Hepatocyte (in vitro differentiated cells): ENCODE data around the gene PHF3. TPM values are rescaled to one million over a fixed set of nuclear protein-coding genes. Genes with fewer than 3 reads are reported as not detected.

ENCODE experiments used
- DNase-seq: peaks from one replicate; pipeline ENCODE4 v3.0.0-alpha.2; 2016; ENCODE audit warnings: low spot score
- H2AFZ ChIP-seq: fragments of 200-600 bp; sonication (generic); 2 replicates; pipeline ENCODE4 v1.6.0; 2016; ENCODE audit warnings: antibody characterized with exemption, mild to moderate bottlenecking
- H3K27ac ChIP-seq: fragments of 200-600 bp; sonication (generic); 2 replicates; pipeline ENCODE4 v1.5.1; 2016; ENCODE audit warnings: mild to moderate bottlenecking
- H3K27me3 ChIP-seq: fragments of 200-600 bp; sonication (generic); 2 replicates; pipeline ENCODE4 v1.6.1; 2016
- H3K36me3 ChIP-seq: fragments of 200-600 bp; sonication (generic); replicated peaks from 2 replicates; pipeline ENCODE4 v1.5.1; 2016; ENCODE audit warnings: low read depth; ENCODE audit not compliant: insufficient read depth
- H3K4me1 ChIP-seq: fragments of 200-600 bp; sonication (generic); 2 replicates; pipeline ENCODE4 v1.5.1; 2016; ENCODE audit warnings: mild to moderate bottlenecking, moderate library complexity; ENCODE audit not compliant: insufficient read depth
- H3K4me2 ChIP-seq: fragments of 200-600 bp; sonication (generic); 2 replicates; pipeline ENCODE4 v1.6.0; 2016
- H3K4me3 ChIP-seq: fragments of 200-600 bp; sonication (generic); 2 replicates; pipeline ENCODE4 v1.5.1; 2016; ENCODE audit warnings: mild to moderate bottlenecking
- H3K79me2 ChIP-seq: fragments of 200-600 bp; sonication (generic); 2 replicates; pipeline ENCODE4 v1.6.0; 2017; ENCODE audit warnings: mild to moderate bottlenecking
- H3K9me2 ChIP-seq: fragments of 200-600 bp; sonication (generic); replicated peaks from 2 replicates; pipeline ENCODE4 v1.6.0; 2017; ENCODE audit warnings: mild to moderate bottlenecking; ENCODE audit not compliant: insufficient read depth
- H3K9me3 ChIP-seq: fragments of 200-600 bp; sonication (generic); 2 replicates; pipeline ENCODE4 v1.5.1; 2016; ENCODE audit warnings: low read depth, mild to moderate bottlenecking
- H4K20me1 ChIP-seq: fragments of 200-600 bp; sonication (generic); 2 replicates; pipeline ENCODE4 v1.6.0; 2016; ENCODE audit warnings: mild to moderate bottlenecking; ENCODE audit not compliant: insufficient read depth, poor library complexity, severe bottlenecking
- CTCF ChIP-seq: fragments of 200-600 bp; sonication (generic); IDR thresholded peaks from 2 replicates; pipeline ENCODE4 v1.5.1; 2016; ENCODE audit warnings: antibody characterized with exemption, mild to moderate bottlenecking; ENCODE audit not compliant: poor library complexity
- EZH2 ChIP-seq: fragments of 200-600 bp; sonication (generic); IDR thresholded peaks from 2 replicates; pipeline ENCODE4 v1.6.1; 2016; ENCODE audit warnings: antibody characterized with exemption, mild to moderate bottlenecking, borderline replicate concordance
- EZH2phosphoT487 ChIP-seq: fragments of 200-600 bp; sonication (generic); IDR thresholded peaks from one replicate; pipeline ENCODE4 v1.6.1; 2018; ENCODE audit warnings: antibody characterized with exemption, mild to moderate bottlenecking, low read depth, moderate library complexity; ENCODE audit not compliant: unreplicated experiment, severe bottlenecking
- WGBS: methylation state at CpG from one replicate; pipeline ENCODE4 v1.1.6; 2016; ENCODE audit warnings: low lambda C conversion rate; ENCODE audit errors: missing lambda C conversion rate; 5-methylcytosine and 5-hydroxymethylcytosine counted together
- polyA plus RNA-seq: library from polyadenylated mRNA; unstranded; fragments of >200 nt; fragmentation: Nextera tagmentation; extraction: Ambion mirVana; gene quantifications from 2 replicates; pipeline ENCODE4 v1.2.1, GENCODE V29; 2016
- total RNA-seq: library from RNA; depleted of rRNA; stranded (reverse); fragments of >200 nt; gene quantifications from 2 replicates; pipeline ENCODE4 v1.2.3, GENCODE V29; 2014

The PHF3 gene
- total and polyA plus RNA-seq, 2 experiments from 2014 or later, result 15.2 to 72.8 TPM

GRCh38 chr6:63713332-63713731, 77.7 kb downstream of the PHF3 start:
- Histone ChIP-seq H3K4me1 (peaks cover 5% of the 10 kb centered on the region), H3K4me3 (no peak overlapping the region), H3K27ac (no peak overlapping the region), H4K20me1 (no peaks in the 10 kb centered on the region), H3K36me3 (no peaks in the 10 kb centered on the region), H2AFZ (no peak overlapping the region), H3K27me3 (no peaks in the 10 kb centered on the region), H3K4me2 (no peak overlapping the region), H3K9me3 (no peaks in the 10 kb centered on the region), H3K9me2 (no peaks in the 10 kb centered on the region), H3K79me2 (peaks cover 7% of the 10 kb centered on the region)
- DNase-seq, result no peak
- TF ChIP-seq EZH2phosphoT487, result no peak
- no peak for TF ChIP-seq CTCF
- TF ChIP-seq EZH2, result no peak
- WGBS, result 79% methylated on average over 6 of the region's 6 CpGs

GRCh38 chr6:63714091-63714490, 78.5 kb downstream of the PHF3 start:
- Histone ChIP-seq H3K4me2 (no peak overlapping the region), H3K36me3 (no peaks in the 10 kb centered on the region), H3K4me3 (no peak overlapping the region), H3K79me2 (peaks cover 7% of the 10 kb centered on the region), H4K20me1 (no peaks in the 10 kb centered on the region), H3K9me3 (no peaks in the 10 kb centered on the region), H3K9me2 (no peaks in the 10 kb centered on the region), H3K4me1 (peaks cover under 1% of the 10 kb centered on the region), H3K27me3 (no peaks in the 10 kb centered on the region), H2AFZ (no peak overlapping the region), H3K27ac (no peak overlapping the region)
- no peak for TF ChIP-seq EZH2phosphoT487
- no peak for TF ChIP-seq CTCF
- TF ChIP-seq EZH2, result no peak
- no peak for DNase-seq

GRCh38 chr6:63716169-63716568, 80.6 kb downstream of the PHF3 start:
- Histone ChIP-seq H2AFZ (no peak overlapping the region), H3K4me3 (no peak overlapping the region), H4K20me1 (no peaks in the 10 kb centered on the region), H3K4me1 (no peaks in the 10 kb centered on the region), H3K27ac (no peak overlapping the region), H3K9me3 (no peaks in the 10 kb centered on the region), H3K27me3 (no peaks in the 10 kb centered on the region), H3K36me3 (no peaks in the 10 kb centered on the region), H3K4me2 (no peak overlapping the region), H3K79me2 (peaks cover 3% of the 10 kb centered on the region), H3K9me2 (no peaks in the 10 kb centered on the region)
- WGBS, result 100% methylated on average over 2 of the region's 2 CpGs
- TF ChIP-seq EZH2phosphoT487 (no peak), CTCF (no peak), EZH2 (no peak)
- no peak for DNase-seq

- Histone ChIP-seq H3K9me3 (no peaks in the 10 kb centered on the region), H4K20me1 (no peaks in the 10 kb centered on the region), H3K79me2 (no peaks in the 10 kb centered on the region), H3K9me2 (no peaks in the 10 kb centered on the region), H3K27me3 (no peaks in the 10 kb centered on the region), H2AFZ (no peak overlapping the region), H3K27ac (no peak overlapping the region), H3K36me3 (no peaks in the 10 kb centered on the region), H3K4me1 (no peaks in the 10 kb centered on the region), H3K4me3 (no peak overlapping the region), H3K4me2 (no peak overlapping the region)
- TF ChIP-seq EZH2 (no peak), CTCF (no peak), EZH2phosphoT487 (no peak)
- 100% methylated on average over 1 of the region's 1 CpG for WGBS
- DNase-seq, result no peak
Measured at GRCh38 chr6:63721181-63721580, 85.6 kb downstream of the PHF3 start.
